Neural cell (in vitro differentiated cells): Measurements from ENCODE around the gene MXD4. TPM values are rescaled to one million over a fixed set of nuclear protein-coding genes. Genes with fewer than 3 reads are reported as not detected.

ENCODE experiments used
- H2AFZ ChIP-seq: fragments of 200-600, 300-800 bp; sonication (generic), shearing (Covaris generic); 2 replicates; pipeline ENCODE4 v1.6.0; 2014; ENCODE audit warnings: low read depth, mild to moderate bottlenecking, antibody characterized with exemption, low read length, moderate library complexity
- H3F3A ChIP-seq: fragments of 200-600 bp; shearing (Covaris generic); 2 replicates; pipeline ENCODE4 v1.6.1; 2016; ENCODE audit warnings: mild to moderate bottlenecking, moderate library complexity, mixed read lengths, antibody characterized with exemption, low read length; ENCODE audit not compliant: insufficient read depth, poor library complexity, severe bottlenecking
- H3K27ac ChIP-seq: fragments of 200-600, 300-800 bp; sonication (generic), shearing (Covaris generic); 2 replicates; pipeline ENCODE4 v1.5.1; 2014; ENCODE audit warnings: mild to moderate bottlenecking, low read length, moderate library complexity
- H3K27me3 ChIP-seq: fragments of 300-800, 200-600 bp; sonication (generic), shearing (Covaris generic); 2 replicates; pipeline ENCODE4 v1.6.0; 2014; ENCODE audit warnings: mild to moderate bottlenecking, low read depth, low read length, moderate library complexity; ENCODE audit not compliant: insufficient read depth
- H3K36me3 ChIP-seq: fragments of 300-800, 200-600 bp; sonication (generic), shearing (Covaris generic); 2 replicates; pipeline ENCODE4 v1.5.1; 2014; ENCODE audit warnings: mild to moderate bottlenecking, antibody characterized with exemption, low read length, moderate library complexity; ENCODE audit not compliant: insufficient read depth
- H3K4me2 ChIP-seq: fragments of 300-800, 200-600 bp; sonication (generic), shearing (Covaris generic); 2 replicates; pipeline ENCODE4 v1.6.0; 2014; ENCODE audit warnings: mild to moderate bottlenecking, low read length
- H3K4me3 ChIP-seq: fragments of 300-800, 200-600 bp; sonication (generic), shearing (Covaris generic); 2 replicates; pipeline ENCODE4 v1.5.1; 2014; ENCODE audit warnings: mild to moderate bottlenecking, low read length, moderate library complexity
- H3K79me2 ChIP-seq: fragments of 200-600 bp; shearing (Covaris generic); replicated peaks from 2 replicates; pipeline ENCODE4 v1.6.0; 2014; ENCODE audit warnings: mild to moderate bottlenecking, low read length, moderate library complexity; ENCODE audit not compliant: insufficient read depth
- H3K9ac ChIP-seq: fragments of 300-800, 200-600 bp; sonication (generic), shearing (Covaris generic); 2 replicates; pipeline ENCODE4 v1.6.1; 2016; ENCODE audit warnings: mild to moderate bottlenecking, low read length, mixed read lengths
- H3K9me2 ChIP-seq: fragments of 200-600 bp; shearing (Covaris generic); 2 replicates; pipeline ENCODE4 v1.6.1; 2016; ENCODE audit warnings: mild to moderate bottlenecking, low read length, mixed read lengths; ENCODE audit not compliant: insufficient read depth
- H3K9me3 ChIP-seq: fragments of 200-600, 300-800 bp; sonication (generic), shearing (Covaris generic); 2 replicates; pipeline ENCODE4 v1.6.1; 2016; ENCODE audit warnings: mild to moderate bottlenecking, mixed run types, low read length, moderate library complexity, mixed read lengths
- H4K20me1 ChIP-seq: fragments of 200-600 bp; shearing (Covaris generic); 2 replicates; pipeline ENCODE4 v1.6.1; 2016; ENCODE audit warnings: mild to moderate bottlenecking, mixed run types; ENCODE audit not compliant: insufficient read depth
- CTCF ChIP-seq: fragments of 450-650 bp; IDR thresholded peaks from 2 replicates; pipeline ENCODE4 v1.5.1; 2014; ENCODE audit warnings: antibody characterized with exemption, mild to moderate bottlenecking, moderate library complexity; ENCODE audit not compliant: poor library complexity, severe bottlenecking
- EP300 ChIP-seq: fragments of 450-650 bp; conservative IDR thresholded peaks from 2 replicates; pipeline ENCODE4 v1.6.1; 2014; ENCODE audit warnings: antibody characterized with exemption, mild to moderate bottlenecking, moderate library complexity; ENCODE audit not compliant: poor library complexity, severe bottlenecking
- EZH2 ChIP-seq: fragments of 200-600, 300-800 bp; shearing (Covaris generic), sonication (generic); IDR thresholded peaks from 2 replicates; pipeline ENCODE4 v1.6.1; 2014; ENCODE audit warnings: antibody characterized with exemption, low read length, borderline replicate concordance, mild to moderate bottlenecking; ENCODE audit not compliant: insufficient read depth, poor library complexity, severe bottlenecking
- MXI1 ChIP-seq: fragments of 450-650 bp; conservative IDR thresholded peaks from 2 replicates; pipeline ENCODE4 v1.6.1; 2014; ENCODE audit warnings: antibody characterized with exemption, mild to moderate bottlenecking; ENCODE audit not compliant: poor library complexity, severe bottlenecking
- POLR2AphosphoS5 ChIP-seq: IDR thresholded peaks from 2 replicates; pipeline ENCODE4 v1.6.1; 2012
- RAD21 ChIP-seq: fragments of 450-650 bp; conservative IDR thresholded peaks from 2 replicates; pipeline ENCODE4 v1.6.1; 2014; ENCODE audit warnings: antibody characterized with exemption, mild to moderate bottlenecking, moderate library complexity
- REST ChIP-seq: IDR thresholded peaks from 2 replicates; pipeline ENCODE4 v1.6.1; 2012; ENCODE audit warnings: borderline replicate concordance
- SMC3 ChIP-seq: fragments of 450-650 bp; conservative IDR thresholded peaks from 2 replicates; pipeline ENCODE4 v1.6.1; 2014; ENCODE audit warnings: antibody characterized with exemption, mild to moderate bottlenecking, moderate library complexity; ENCODE audit not compliant: poor library complexity
- TAF1 ChIP-seq: IDR thresholded peaks from 2 replicates; pipeline ENCODE4 v1.6.1; 2012; ENCODE audit warnings: low read depth
- polyA plus RNA-seq: library from polyadenylated mRNA; depleted of rRNA; stranded (reverse); fragments of >200 nt; gene quantifications from 2 replicates; pipeline ENCODE4 v1.2.3, GENCODE V29; 2014

The MXD4 gene
- polyA plus RNA-seq, 1 donor from 2014 or later = 58.4 TPM

- Histone ChIP-seq H3K27me3 (no peaks in the 10 kb centered on the region), H4K20me1 (peaks cover 27% of the 10 kb centered on the region), H3K36me3 (no peaks in the 10 kb centered on the region), H3F3A (no peaks in the 10 kb centered on the region), H2AFZ (no peak overlapping the region), H3K4me3 (no peak overlapping the region), H3K79me2 (peaks cover 20% of the 10 kb centered on the region), H3K9me3 (no peaks in the 10 kb centered on the region), H3K27ac (no peak overlapping the region), H3K9ac (no peak overlapping the region), H3K9me2 (no peaks in the 10 kb centered on the region), H3K4me2 (no peak overlapping the region)
- TF ChIP-seq EZH2 (no peak), MXI1 (no peak), TAF1 (no peak), CTCF (no peak), EP300 (no peak), POLR2AphosphoS5 (no peak), RAD21 (no peak)
Measured at GRCh38 chr4:2254665-2255500, 7.0 kb downstream of the MXD4 start.

- no peaks in the 10 kb centered on the region for H3K9me3 ChIP-seq
- H3K4me2 ChIP-seq = no peak overlapping the region
- H4K20me1 ChIP-seq = peaks cover 14% of the 10 kb centered on the region
- H3K4me3 ChIP-seq = no peak overlapping the region
- TF ChIP-seq EP300 = no peak
- TF ChIP-seq CTCF = no peak
- no peak for TF ChIP-seq TAF1
- TF ChIP-seq EZH2 = no peak
- TF ChIP-seq MXI1 = no peak
- TF ChIP-seq POLR2AphosphoS5 = no peak
- no peak for TF ChIP-seq RAD21
- no peak for TF ChIP-seq REST
- no peak for TF ChIP-seq SMC3
- H3K36me3 ChIP-seq = no peaks in the 10 kb centered on the region
- H3F3A ChIP-seq = no peaks in the 10 kb centered on the region
- H3K9me2 ChIP-seq = no peaks in the 10 kb centered on the region
- no peak overlapping the region for H3K9ac ChIP-seq
- H3K79me2 ChIP-seq = peaks cover 8% of the 10 kb centered on the region
- no peaks in the 10 kb centered on the region for H3K27me3 ChIP-seq
- no peak overlapping the region for H3K27ac ChIP-seq
- H2AFZ ChIP-seq = no peak overlapping the region
Measured at GRCh38 chr4:2253160-2254084, 8.5 kb downstream of the MXD4 start.
